HepG2 (cell line): ENCODE data around the gene NOL12. TPM values are rescaled to one million over a fixed set of nuclear protein-coding genes. Genes with fewer than 3 reads are reported as not detected.
A peak's percentile ranks its signal among the peaks of the same experiment; 100 is the strongest.

ENCODE experiments used
- AGO1 ChIP-seq: fragments of 200-400 bp; formaldehyde crosslinking; IDR thresholded peaks from 2 replicates; pipeline ENCODE4 v1.6.1; 2017; ENCODE audit warnings: mild to moderate bottlenecking, low read depth, low read length, moderate library complexity; ENCODE audit not compliant: poor library complexity, severe bottlenecking
- BRCA1 ChIP-seq: sonication (generic); formaldehyde crosslinking; IDR thresholded peaks from 2 replicates; pipeline ENCODE4 v1.4.0; 2020; ENCODE audit warnings: missing genetic modification reagents
- FIP1L1 ChIP-seq: fragments of 200-400 bp; formaldehyde crosslinking; IDR thresholded peaks from 2 replicates; pipeline ENCODE4 v1.6.1; 2018; ENCODE audit warnings: low read depth, mild to moderate bottlenecking, low read length, moderate library complexity, borderline replicate concordance; ENCODE audit not compliant: insufficient read depth
- KDM1A ChIP-seq: IDR thresholded peaks from 2 replicates; pipeline ENCODE4 v1.6.1; 2016; ENCODE audit warnings: missing compliant biosample characterization
- KLF12 ChIP-seq: sonication (generic); formaldehyde crosslinking; IDR thresholded peaks from 2 replicates; pipeline ENCODE4 v1.4.0; 2020; ENCODE audit warnings: missing genetic modification reagents, borderline replicate concordance
- MAFG ChIP-seq: sonication (generic); formaldehyde crosslinking; IDR thresholded peaks from 2 replicates; pipeline ENCODE4 v1.5.1; 2020; ENCODE audit warnings: mild to moderate bottlenecking, missing genetic modification reagents
- MEIS1 ChIP-seq: sonication (generic); formaldehyde crosslinking; IDR thresholded peaks from 2 replicates; pipeline ENCODE4 v1.9.0; 2021; ENCODE audit warnings: mild to moderate bottlenecking, missing genetic modification reagents, moderate library complexity, borderline replicate concordance
- MTF1 ChIP-seq: sonication (generic); formaldehyde crosslinking; IDR thresholded peaks from 2 replicates; pipeline ENCODE4 v1.5.0; 2020; ENCODE audit warnings: missing genetic modification reagents
- PPARG ChIP-seq: conservative IDR thresholded peaks from 2 replicates; pipeline ENCODE4 v1.6.1; 2016; ENCODE audit warnings: missing biosample characterization, missing genetic modification reagents
- RBFOX2 ChIP-seq: fragments of 200-400 bp; formaldehyde crosslinking; IDR thresholded peaks from 2 replicates; pipeline ENCODE4 v1.6.1; 2017; ENCODE audit warnings: low read depth, mild to moderate bottlenecking, low read length
- TOPORS ChIP-seq: sonication (generic); formaldehyde crosslinking; IDR thresholded peaks from 2 replicates; pipeline ENCODE4 v1.8.0; 2023; ENCODE audit warnings: mild to moderate bottlenecking, missing genetic modification reagents
- XBP1 ChIP-seq: sonication (generic); formaldehyde crosslinking; IDR thresholded peaks from 2 replicates; pipeline ENCODE4 v1.5.0; 2020; ENCODE audit warnings: missing genetic modification reagents
- YY1 ChIP-seq: IDR thresholded peaks from 2 replicates; pipeline ENCODE4 v1.6.1; 2011; ENCODE audit warnings: low read length, low read depth, moderate library complexity, mild to moderate bottlenecking; ENCODE audit not compliant: insufficient read depth, insufficient replicate concordance
- ZNF160 ChIP-seq: sonication (generic); formaldehyde crosslinking; IDR thresholded peaks from 2 replicates; pipeline ENCODE4 v1.8.0; 2022; ENCODE audit warnings: mild to moderate bottlenecking, inconsistent platforms, missing genetic modification reagents
- ZNF317 ChIP-seq: sonication (generic); formaldehyde crosslinking; IDR thresholded peaks from 2 replicates; pipeline ENCODE4 v1.5.0; 2020; ENCODE audit warnings: mild to moderate bottlenecking, missing genetic modification reagents
- ZNF333 ChIP-seq: sonication (generic); formaldehyde crosslinking; IDR thresholded peaks from 2 replicates; pipeline ENCODE4 v1.4.0; 2020; ENCODE audit warnings: mild to moderate bottlenecking, missing genetic modification reagents, borderline replicate concordance
- ZNF501 ChIP-seq: sonication (generic); formaldehyde crosslinking; IDR thresholded peaks from 2 replicates; pipeline ENCODE4 v1.5.1; 2020; ENCODE audit warnings: mild to moderate bottlenecking, moderate library complexity, missing genetic modification reagents
- ZNF563 ChIP-seq: sonication (generic); formaldehyde crosslinking; IDR thresholded peaks from 2 replicates; pipeline ENCODE4 v1.8.0; 2022; ENCODE audit warnings: mild to moderate bottlenecking, moderate library complexity, missing genetic modification reagents
- ZNF7 ChIP-seq: IDR thresholded peaks from 2 replicates; pipeline ENCODE4 v1.6.1; 2016; ENCODE audit warnings: missing biosample characterization, missing genetic modification reagents
- ZNF703 ChIP-seq: sonication (generic); formaldehyde crosslinking; IDR thresholded peaks from 2 replicates; pipeline ENCODE4 v1.5.1; 2020; ENCODE audit warnings: missing genetic modification reagents, mild to moderate bottlenecking, moderate library complexity, borderline replicate concordance
- ZNF878 ChIP-seq: sonication (generic); formaldehyde crosslinking; IDR thresholded peaks from 2 replicates; pipeline ENCODE4 v1.8.1; 2023; ENCODE audit warnings: mild to moderate bottlenecking, missing genetic modification reagents, moderate library complexity
- polyA plus RNA-seq, 8 experiments: library from polyadenylated mRNA; depleted of rRNA in 3 of 8; stranded (reverse) in 7 of 8; unstranded in 1 of 8; fragments of >200 nt; fragmentation: Illumina TruSeq in 4 of 8; extraction: Trizol in 4 of 8; gene quantifications; 2 replicates each; pipeline versions ENCODE4 v1.2.1 to v1.2.3, GENCODE V29; 2011 to 2016; ENCODE audit warnings: low read depth in 4 of 8, missing spikeins in 1 of 8, mixed read lengths in 1 of 8; ENCODE audit not compliant: insufficient read depth in 1 of 8
- total RNA-seq, 5 experiments: library from RNA; depleted of rRNA; stranded (reverse); fragments of >200 nt; fragmentation: Illumina TruSeq; extraction: Trizol; gene quantifications; 2 replicates each; pipeline ENCODE4 v1.2.3, GENCODE V29; 2016; ENCODE audit warnings: low read depth in 1 of 5
- TF ChIP-seq, protein P1 (sequence below): sonication (generic); formaldehyde crosslinking; IDR thresholded peaks from 2 replicates; pipeline ENCODE4 v1.8.1; 2023; ENCODE audit warnings: mild to moderate bottlenecking, moderate library complexity, missing genetic modification reagents
- TF ChIP-seq, protein P2 (sequence below): sonication (generic); formaldehyde crosslinking; IDR thresholded peaks from 2 replicates; pipeline ENCODE4 v1.9.0; 2021; ENCODE audit warnings: missing genetic modification reagents, borderline replicate concordance
- TF ChIP-seq, protein P3 (sequence below): sonication (generic); formaldehyde crosslinking; IDR thresholded peaks from 2 replicates; pipeline ENCODE4 v1.4.0; 2020; ENCODE audit warnings: missing genetic modification reagents

NOL12 gene
- total and polyA plus RNA-seq, 2 of the 13 experiments (the other 11 are each of a cell fraction or from before 2014, with no cell fraction given) = 14.3 to 31.4 TPM

DNA sequence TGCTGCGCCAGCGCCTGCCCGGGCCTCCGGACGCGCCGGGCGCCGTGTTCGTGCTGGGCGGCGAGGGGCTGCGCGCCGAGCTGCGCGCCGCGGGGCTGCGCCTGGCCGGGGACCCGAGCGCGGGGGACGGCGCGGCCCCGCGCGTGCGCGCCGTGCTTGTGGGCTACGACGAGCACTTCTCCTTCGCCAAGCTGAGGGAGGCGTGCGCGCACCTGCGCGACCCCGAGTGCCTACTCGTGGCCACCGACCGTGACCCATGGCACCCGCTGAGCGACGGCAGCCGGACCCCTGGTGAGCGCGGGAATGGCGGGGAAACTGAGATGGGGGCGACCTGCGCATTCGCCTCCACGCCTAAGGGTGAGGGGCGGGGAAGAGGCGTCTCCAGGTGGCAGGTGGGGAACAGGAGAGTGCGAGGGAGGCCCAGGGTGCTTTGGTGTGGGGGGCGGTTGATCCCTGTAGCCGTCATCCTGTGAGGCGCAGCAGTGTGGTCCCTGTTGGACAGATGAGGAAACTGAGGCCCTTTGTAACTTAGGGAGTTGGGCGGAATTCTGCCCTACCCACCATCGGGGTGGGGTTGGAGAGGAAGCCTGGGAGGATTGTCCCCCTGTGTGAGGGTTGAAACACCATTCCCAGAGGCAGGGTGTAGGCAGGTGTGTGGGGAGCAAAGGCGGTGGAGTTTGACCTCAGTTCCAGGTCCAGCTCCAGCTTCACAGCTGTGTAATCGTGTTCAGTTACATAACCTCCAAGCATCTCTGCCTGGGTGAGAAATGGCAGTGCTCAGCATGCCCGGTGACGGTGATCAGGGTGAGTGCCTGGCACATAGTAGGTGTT is 26.9 kb upstream of the NOL12 start (continued):
- no peak for TF ChIP-seq TOPORS (CRISPR knock-in tag)
- TF ChIP-seq MAFG (CRISPR knock-in tag) = no peak
- TF ChIP-seq, protein P1, sequence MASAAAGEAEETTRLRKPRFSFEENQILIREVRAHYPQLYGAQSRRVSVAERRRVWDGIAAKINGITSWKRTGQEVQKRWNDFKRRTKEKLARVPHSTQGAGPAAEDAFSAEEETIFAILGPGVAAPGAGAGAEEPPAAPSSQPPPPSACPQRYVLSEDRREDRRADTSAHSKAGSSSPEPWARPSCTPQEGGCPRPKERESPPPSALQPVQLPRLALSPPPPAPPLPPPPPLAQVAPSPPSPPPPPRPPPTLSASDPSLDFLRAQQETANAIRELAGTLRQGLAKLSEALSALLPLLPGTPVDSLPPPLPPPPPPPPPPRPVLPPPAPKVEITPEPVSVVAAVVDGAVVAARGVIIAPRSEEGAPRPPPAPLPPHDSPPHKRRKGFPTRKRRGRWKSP = peak; percentile 59; the same call in 1 of the 2 replicates
- TF ChIP-seq ZNF317 (CRISPR knock-in tag) = peak; percentile 68; the same call in 1 of the 2 replicates
- TF ChIP-seq, protein P2, sequence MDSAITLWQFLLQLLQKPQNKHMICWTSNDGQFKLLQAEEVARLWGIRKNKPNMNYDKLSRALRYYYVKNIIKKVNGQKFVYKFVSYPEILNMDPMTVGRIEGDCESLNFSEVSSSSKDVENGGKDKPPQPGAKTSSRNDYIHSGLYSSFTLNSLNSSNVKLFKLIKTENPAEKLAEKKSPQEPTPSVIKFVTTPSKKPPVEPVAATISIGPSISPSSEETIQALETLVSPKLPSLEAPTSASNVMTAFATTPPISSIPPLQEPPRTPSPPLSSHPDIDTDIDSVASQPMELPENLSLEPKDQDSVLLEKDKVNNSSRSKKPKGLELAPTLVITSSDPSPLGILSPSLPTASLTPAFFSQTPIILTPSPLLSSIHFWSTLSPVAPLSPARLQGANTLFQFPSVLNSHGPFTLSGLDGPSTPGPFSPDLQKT (CRISPR knock-in tag) = no peak
- TF ChIP-seq ZNF563 (CRISPR knock-in tag) = 0 out of 2 replicates have a peak, but pooled peaks have one; percentile 48
- no peak for TF ChIP-seq ZNF703
- TF ChIP-seq ZNF501 (CRISPR knock-in tag) = no peak
- TF ChIP-seq FIP1L1 = no peak
- TF ChIP-seq MTF1 (CRISPR knock-in tag) = no peak
- TF ChIP-seq YY1 = peak; percentile 52
- TF ChIP-seq MEIS1 (CRISPR knock-in tag) = peak; percentile 42; the same call in 1 of the 2 replicates
- no peak for TF ChIP-seq XBP1
- peak; percentile 71; the same call in 1 of the 2 replicates for TF ChIP-seq KDM1A
- TF ChIP-seq KLF12 (CRISPR knock-in tag) = no peak
- peak; percentile 83 for TF ChIP-seq RBFOX2
- no peak; the same call in 1 of the 2 replicates for TF ChIP-seq BRCA1 (CRISPR knock-in tag)
- no peak for TF ChIP-seq ZNF878 (CRISPR knock-in tag)
- TF ChIP-seq ZNF333 = no peak
- TF ChIP-seq, protein P3, sequence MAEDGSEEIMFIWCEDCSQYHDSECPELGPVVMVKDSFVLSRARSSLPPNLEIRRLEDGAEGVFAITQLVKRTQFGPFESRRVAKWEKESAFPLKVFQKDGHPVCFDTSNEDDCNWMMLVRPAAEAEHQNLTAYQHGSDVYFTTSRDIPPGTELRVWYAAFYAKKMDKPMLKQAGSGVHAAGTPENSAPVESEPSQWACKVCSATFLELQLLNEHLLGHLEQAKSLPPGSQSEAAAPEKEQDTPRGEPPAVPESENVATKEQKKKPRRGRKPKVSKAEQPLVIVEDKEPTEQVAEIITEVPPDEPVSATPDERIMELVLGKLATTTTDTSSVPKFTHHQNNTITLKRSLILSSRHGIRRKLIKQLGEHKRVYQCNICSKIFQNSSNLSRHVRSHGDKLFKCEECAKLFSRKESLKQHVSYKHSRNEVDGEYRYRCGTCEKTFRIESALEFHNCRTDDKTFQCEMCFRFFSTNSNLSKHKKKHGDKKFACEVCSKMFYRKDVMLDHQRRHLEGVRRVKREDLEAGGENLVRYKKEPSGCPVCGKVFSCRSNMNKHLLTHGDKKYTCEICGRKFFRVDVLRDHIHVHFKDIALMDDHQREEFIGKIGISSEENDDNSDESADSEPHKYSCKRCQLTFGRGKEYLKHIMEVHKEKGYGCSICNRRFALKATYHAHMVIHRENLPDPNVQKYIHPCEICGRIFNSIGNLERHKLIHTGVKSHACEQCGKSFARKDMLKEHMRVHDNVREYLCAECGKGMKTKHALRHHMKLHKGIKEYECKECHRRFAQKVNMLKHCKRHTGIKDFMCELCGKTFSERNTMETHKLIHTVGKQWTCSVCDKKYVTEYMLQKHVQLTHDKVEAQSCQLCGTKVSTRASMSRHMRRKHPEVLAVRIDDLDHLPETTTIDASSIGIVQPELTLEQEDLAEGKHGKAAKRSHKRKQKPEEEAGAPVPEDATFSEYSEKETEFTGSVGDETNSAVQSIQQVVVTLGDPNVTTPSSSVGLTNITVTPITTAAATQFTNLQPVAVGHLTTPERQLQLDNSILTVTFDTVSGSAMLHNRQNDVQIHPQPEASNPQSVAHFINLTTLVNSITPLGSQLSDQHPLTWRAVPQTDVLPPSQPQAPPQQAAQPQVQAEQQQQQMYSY (CRISPR knock-in tag) = no peak
- TF ChIP-seq ZNF160 = no peak
- TF ChIP-seq ZNF7 (CRISPR knock-in tag) = no peak
- no peak for TF ChIP-seq AGO1
- peak; percentile 69; the same call in 1 of the 2 replicates for TF ChIP-seq PPARG (CRISPR knock-in tag)
